Measurements from ENCODE around the gene INVS. TPM values are rescaled to one million over a fixed set of nuclear protein-coding genes. Genes with fewer than 3 reads are reported as not detected.
"Not testable (repeated sequence)": the region's sequence is repeated elsewhere in the genome, so short reads cannot be mapped to it uniquely, and the experiment has no call there.

INVS gene
- total and polyA plus RNA-seq, 2 donors: 5.0 to 11.7 TPM

DNA sequence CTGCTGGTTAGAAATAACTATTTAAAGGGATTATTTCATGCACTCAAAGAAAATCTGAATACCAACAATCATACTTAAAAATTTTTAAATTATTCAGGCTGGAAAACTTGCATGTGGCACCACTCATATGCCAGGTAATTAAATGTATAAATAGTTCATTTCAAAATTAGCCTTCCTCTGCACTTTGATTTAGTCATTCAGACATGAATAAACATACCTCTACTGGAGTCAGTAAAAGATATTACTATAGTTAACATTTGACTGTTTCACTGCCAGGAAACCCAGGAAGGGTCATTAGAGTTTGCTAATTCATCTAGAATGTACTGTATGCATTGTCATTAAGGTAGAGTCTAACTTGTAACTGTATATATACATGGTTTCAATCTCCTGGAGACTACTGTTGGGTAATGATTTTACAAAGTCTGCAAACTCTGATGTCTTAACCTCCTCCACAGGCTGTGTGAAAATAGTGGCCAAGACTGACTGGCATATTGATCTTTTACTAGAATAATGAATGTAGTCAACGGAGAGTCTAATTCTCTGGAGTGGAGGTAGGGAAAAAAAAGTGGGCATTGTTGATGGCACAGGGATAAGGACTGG, 210.0 kb downstream of the INVS start:
- Histone ChIP-seq H3K27ac (ENCODE audit: low read depth in 1 of 2, low read length in 1 of 2) (no peak overlapping the region), H3K9me3 (ENCODE audit: control insufficient read depth in 2 of 2, insufficient read depth in 1 of 2, low read length in 1 of 2) (no peaks in the 10 kb centered on the region), H3K4me1 (ENCODE audit: control insufficient read depth in 2 of 2, insufficient read depth in 2 of 2, low read length in 2 of 2) (no peaks in the 10 kb centered on the region), H3K36me3 (ENCODE audit: control insufficient read depth in 2 of 2, insufficient read depth in 2 of 2, low read length in 1 of 2) (peaks cover 23 to 61% of the 10 kb centered on the region in 2 donors), H3K4me3 (ENCODE audit: low read length in 2 of 2) (no peak overlapping the region), H3K27me3 (ENCODE audit: control insufficient read depth in 2 of 2, insufficient read depth in 1 of 2, low read length in 1 of 2) (no peaks in the 10 kb centered on the region)
- DNase-seq (ENCODE audit: low read depth in 6 of 9, low spot score in 9 of 9): no peak
- 96% methylated on average over 1 of the region's 1 CpG for WGBS

DNA sequence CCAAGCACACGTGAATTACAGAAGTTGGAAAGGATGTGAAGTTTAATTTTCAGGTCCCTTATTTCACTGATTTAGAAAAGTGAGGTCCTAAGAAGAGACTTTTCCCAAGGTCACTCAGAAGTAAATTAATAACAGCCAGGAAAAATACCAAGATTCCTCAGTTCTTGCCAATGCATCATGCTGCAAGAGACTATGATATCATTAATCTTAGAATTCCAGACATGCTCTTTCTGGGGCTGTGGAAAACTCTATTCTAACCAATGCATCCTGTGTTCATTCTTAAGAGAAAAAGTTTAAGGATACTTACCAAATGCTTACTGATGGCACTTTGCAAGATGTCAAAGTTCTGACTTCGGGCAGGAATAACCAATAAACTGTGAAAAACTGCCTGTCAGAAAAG, 210.9 kb downstream of the INVS start:
- Histone ChIP-seq H3K4me1 (ENCODE audit: control insufficient read depth in 2 of 2, insufficient read depth in 2 of 2, low read length in 2 of 2) (no peaks in the 10 kb centered on the region), H3K27me3 (ENCODE audit: control insufficient read depth in 2 of 2, insufficient read depth in 1 of 2, low read length in 1 of 2) (no peaks in the 10 kb centered on the region), H3K4me3 (ENCODE audit: low read length in 2 of 2) (no peak overlapping the region), H3K9me3 (ENCODE audit: control insufficient read depth in 2 of 2, insufficient read depth in 1 of 2, low read length in 1 of 2) (no peaks in the 10 kb centered on the region), H3K36me3 (ENCODE audit: control insufficient read depth in 2 of 2, insufficient read depth in 2 of 2, low read length in 1 of 2) (peaks cover 20 to 52% of the 10 kb centered on the region in 2 donors), H3K27ac (ENCODE audit: low read depth in 1 of 2, low read length in 1 of 2) (no peak overlapping the region)
- WGBS: 96% methylated on average over 2 of the region's 2 CpGs
- DNase-seq (ENCODE audit: low read depth in 6 of 9, low spot score in 9 of 9): no peak

DNA sequence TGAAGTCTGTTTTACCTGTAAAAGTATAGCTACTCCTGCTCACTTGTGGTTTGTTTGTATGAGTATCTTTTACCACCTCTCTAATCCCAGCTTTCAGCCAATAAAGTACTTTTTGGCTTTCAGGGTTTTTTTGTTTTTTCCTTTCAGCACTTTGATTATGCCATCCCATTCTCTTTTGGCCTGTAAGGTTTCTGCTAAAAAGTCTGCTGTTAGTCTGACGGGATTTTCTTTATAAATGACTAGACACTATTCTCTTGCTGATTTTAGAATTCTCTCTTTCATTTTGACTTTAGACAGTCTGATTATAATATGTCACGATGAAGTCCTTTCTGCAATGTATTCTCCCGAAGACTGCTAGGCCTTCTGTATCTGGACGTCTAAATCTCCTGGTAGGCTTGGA, 216.5 kb downstream of the INVS start:
- Histone ChIP-seq H3K27ac (ENCODE audit: low read depth in 1 of 2, low read length in 1 of 2) (no peak overlapping the region), H3K4me3 (ENCODE audit: low read length in 2 of 2) (no peak overlapping the region), H3K4me1 (ENCODE audit: control insufficient read depth in 2 of 2, insufficient read depth in 2 of 2, low read length in 2 of 2) (no peaks in the 10 kb centered on the region), H3K36me3 (ENCODE audit: control insufficient read depth in 2 of 2, insufficient read depth in 2 of 2, low read length in 1 of 2) (peaks cover 22 to 52% of the 10 kb centered on the region in 2 donors), H3K27me3 (ENCODE audit: control insufficient read depth in 2 of 2, insufficient read depth in 1 of 2, low read length in 1 of 2) (no peaks in the 10 kb centered on the region), H3K9me3 (ENCODE audit: control insufficient read depth in 2 of 2, insufficient read depth in 1 of 2, low read length in 1 of 2) (no peaks in the 10 kb centered on the region)
- 97% methylated on average over 4 of the region's 4 CpGs for WGBS
- DNase-seq (ENCODE audit: low read depth in 6 of 9, low spot score in 9 of 9): no peak

DNA sequence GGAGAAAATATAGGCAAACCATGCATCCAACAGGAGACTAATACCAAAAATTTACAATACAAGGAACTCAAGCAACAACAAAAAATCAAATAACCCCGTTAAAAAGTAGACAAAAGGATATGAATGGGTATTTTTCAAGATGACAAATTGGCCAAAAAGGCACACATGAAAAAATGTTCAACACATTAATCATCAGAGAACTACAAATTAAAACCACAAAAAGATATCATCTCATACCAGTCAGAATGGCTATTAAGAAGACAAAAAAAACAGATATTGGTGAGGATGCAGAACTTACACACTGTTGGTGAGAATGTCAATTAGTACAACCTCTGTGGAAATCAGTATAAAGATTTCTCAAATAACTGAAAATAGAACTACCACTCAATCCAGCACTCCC, 218.7 kb downstream of the INVS start:
- no peaks in the 10 kb centered on the region for H3K4me1 ChIP-seq (ENCODE audit: control insufficient read depth in 2 of 2, insufficient read depth in 2 of 2, low read length in 2 of 2)
- no peaks in the 10 kb centered on the region for H3K27me3 ChIP-seq (ENCODE audit: control insufficient read depth in 2 of 2, insufficient read depth in 1 of 2, low read length in 1 of 2)
- peaks cover 15 to 54% of the 10 kb centered on the region in 2 donors for H3K36me3 ChIP-seq (ENCODE audit: control insufficient read depth in 2 of 2, insufficient read depth in 2 of 2, low read length in 1 of 2)
- no peak for DNase-seq (ENCODE audit: low read depth in 6 of 9, low spot score in 9 of 9)
- no peak overlapping the region for H3K4me3 ChIP-seq (ENCODE audit: low read length in 2 of 2)
- 62% methylated on average over 1 of the region's 1 CpG for WGBS
- H3K27ac ChIP-seq (ENCODE audit: low read depth in 1 of 2, low read length in 1 of 2): no peak overlapping the region
- H3K9me3 ChIP-seq (ENCODE audit: control insufficient read depth in 2 of 2, insufficient read depth in 1 of 2, low read length in 1 of 2): no peaks in the 10 kb centered on the region

DNA sequence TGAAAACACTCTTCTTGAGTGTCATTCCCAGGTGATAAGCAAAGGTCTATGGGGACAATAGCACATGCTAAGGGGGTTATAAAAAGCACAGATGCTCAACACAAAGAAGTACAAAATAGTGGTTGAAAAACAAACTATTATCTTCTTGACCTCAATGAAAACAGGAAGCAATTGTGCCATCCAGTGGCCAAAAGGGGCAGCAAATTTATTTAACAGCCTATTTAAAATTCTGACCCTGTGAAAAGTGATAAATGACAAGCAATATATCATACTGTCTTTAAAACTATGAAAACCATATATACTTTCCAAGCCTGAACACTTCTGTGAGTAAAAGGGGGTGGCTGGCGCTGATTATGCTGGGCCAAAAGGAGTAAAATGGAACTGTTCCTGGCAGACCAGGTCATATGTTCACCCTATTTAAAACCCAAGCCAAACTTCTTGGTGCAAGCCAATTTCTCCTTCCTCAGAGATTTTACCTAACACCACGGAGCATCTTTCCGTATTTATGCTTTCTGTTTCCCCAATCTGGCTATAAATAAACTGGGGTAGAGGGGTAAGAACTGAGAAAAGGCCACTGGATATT, 224.0 kb downstream of the INVS start:
- 92% methylated on average over 3 of the region's 3 CpGs for WGBS
- Histone ChIP-seq H3K36me3 (ENCODE audit: control insufficient read depth in 2 of 2, insufficient read depth in 2 of 2, low read length in 1 of 2) (peaks cover 3 to 48% of the 10 kb centered on the region in 2 donors), H3K9me3 (ENCODE audit: control insufficient read depth in 2 of 2, insufficient read depth in 1 of 2, low read length in 1 of 2) (no peaks in the 10 kb centered on the region), H3K4me3 (ENCODE audit: low read length in 2 of 2) (no peak overlapping the region), H3K27me3 (ENCODE audit: control insufficient read depth in 2 of 2, insufficient read depth in 1 of 2, low read length in 1 of 2) (no peaks in the 10 kb centered on the region), H3K27ac (ENCODE audit: low read depth in 1 of 2, low read length in 1 of 2) (no peak overlapping the region), H3K4me1 (ENCODE audit: control insufficient read depth in 2 of 2, insufficient read depth in 2 of 2, low read length in 2 of 2) (no peaks in the 10 kb centered on the region)
- DNase-seq (ENCODE audit: low read depth in 6 of 9, low spot score in 9 of 9): peak in 2 of 9 donors; percentile 6 to 32

DNA sequence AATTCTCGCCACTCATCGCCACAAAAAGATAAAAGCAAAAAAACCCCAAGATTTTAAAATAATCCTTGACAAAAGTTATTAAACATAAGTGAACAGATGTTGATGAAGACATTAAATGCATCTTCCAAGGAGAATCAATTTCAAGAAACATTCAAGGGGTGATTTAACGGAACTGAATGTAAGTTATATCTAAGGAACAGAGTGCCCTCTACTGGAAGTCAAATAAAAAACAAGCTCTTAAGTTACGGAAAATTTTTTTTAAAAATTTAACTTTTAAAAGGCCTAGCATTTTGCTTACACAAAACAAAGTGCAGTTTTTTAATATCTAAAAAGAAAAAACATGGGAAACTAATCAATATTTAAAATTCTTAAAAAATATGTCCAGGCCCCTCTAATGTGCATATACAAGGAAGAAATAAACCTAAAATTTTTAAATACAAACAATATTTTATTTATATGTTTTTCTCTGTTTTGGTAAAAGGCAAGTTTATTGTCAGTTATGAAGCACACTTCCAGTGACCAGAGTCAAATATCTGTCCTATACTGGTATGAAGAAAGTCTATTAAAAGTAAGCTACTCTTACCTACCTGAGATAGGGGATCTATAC, 225.7 kb downstream of the INVS start:
- Histone ChIP-seq H3K9me3 (ENCODE audit: control insufficient read depth in 2 of 2, insufficient read depth in 1 of 2, low read length in 1 of 2) (no peaks in the 10 kb centered on the region), H3K36me3 (ENCODE audit: control insufficient read depth in 2 of 2, insufficient read depth in 2 of 2, low read length in 1 of 2) (peaks cover 3 to 47% of the 10 kb centered on the region in 2 donors), H3K27ac (ENCODE audit: low read depth in 1 of 2, low read length in 1 of 2) (no peak overlapping the region), H3K4me3 (ENCODE audit: low read length in 2 of 2) (no peak overlapping the region), H3K4me1 (ENCODE audit: control insufficient read depth in 2 of 2, insufficient read depth in 2 of 2, low read length in 2 of 2) (no peaks in the 10 kb centered on the region), H3K27me3 (ENCODE audit: control insufficient read depth in 2 of 2, insufficient read depth in 1 of 2, low read length in 1 of 2) (no peaks in the 10 kb centered on the region)
- DNase-seq (ENCODE audit: low read depth in 6 of 9, low spot score in 9 of 9): peak in 1 of 9 donors; percentile 40
- WGBS: 89% methylated on average over 4 of the region's 4 CpGs

DNA sequence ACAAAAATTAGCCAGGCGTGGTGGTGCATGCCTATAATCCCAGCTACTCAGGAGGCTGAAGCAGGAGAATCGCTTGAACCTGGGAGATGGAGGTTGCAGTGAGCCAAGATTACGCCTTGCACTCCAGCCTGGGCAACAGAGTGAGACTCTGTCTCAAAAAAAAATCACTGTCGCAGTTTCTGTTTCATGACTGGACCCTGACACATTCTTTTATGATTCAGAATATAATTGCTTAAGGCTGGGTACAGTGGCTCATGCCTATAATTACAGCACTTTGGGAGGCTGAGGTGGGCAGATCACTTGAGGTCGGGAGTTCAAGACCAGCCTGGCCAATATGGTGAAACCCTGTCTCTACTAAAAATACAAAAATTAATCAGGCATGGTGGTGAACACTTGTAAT, 239.7 kb downstream of the INVS start:
- H3K9me3 ChIP-seq (ENCODE audit: control insufficient read depth in 2 of 2, insufficient read depth in 1 of 2, low read length in 1 of 2); H3K27me3 ChIP-seq (ENCODE audit: control insufficient read depth in 2 of 2, insufficient read depth in 1 of 2, low read length in 1 of 2); DNase-seq (ENCODE audit: low read depth in 6 of 9, low spot score in 9 of 9); H3K4me3 ChIP-seq (ENCODE audit: low read length in 2 of 2); H3K27ac ChIP-seq (ENCODE audit: low read depth in 1 of 2, low read length in 1 of 2); H3K4me1 ChIP-seq (ENCODE audit: control insufficient read depth in 2 of 2, insufficient read depth in 2 of 2, low read length in 2 of 2): not testable (repeated sequence)
- 98% methylated on average over 5 of the region's 5 CpGs for WGBS
- peaks cover 17 to 25% of the 10 kb centered on the region in 2 donors for H3K36me3 ChIP-seq (ENCODE audit: control insufficient read depth in 2 of 2, insufficient read depth in 2 of 2, low read length in 1 of 2)

DNA sequence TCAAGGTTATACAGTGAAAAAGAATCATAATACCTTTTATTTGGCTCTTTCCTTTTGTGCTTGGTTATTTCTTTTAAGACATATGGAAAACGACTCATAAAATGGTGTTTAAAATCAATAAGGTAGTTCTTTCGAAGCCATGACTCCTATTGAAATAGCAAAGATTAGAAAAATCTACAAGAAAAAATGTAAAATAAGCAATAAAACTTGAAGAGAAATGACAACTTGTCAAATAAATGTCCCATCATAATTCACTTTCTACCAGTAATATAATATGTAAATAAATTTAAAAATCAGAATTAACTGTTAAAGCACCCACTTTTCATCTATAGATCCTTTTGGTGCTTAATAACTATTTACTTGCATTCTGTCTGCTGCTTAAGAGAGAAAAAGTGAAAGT, 241.2 kb downstream of the INVS start:
- Histone ChIP-seq H3K27ac (ENCODE audit: low read depth in 1 of 2, low read length in 1 of 2) (no peak overlapping the region), H3K4me3 (ENCODE audit: low read length in 2 of 2) (no peak overlapping the region), H3K27me3 (ENCODE audit: control insufficient read depth in 2 of 2, insufficient read depth in 1 of 2, low read length in 1 of 2) (no peaks in the 10 kb centered on the region), H3K4me1 (ENCODE audit: control insufficient read depth in 2 of 2, insufficient read depth in 2 of 2, low read length in 2 of 2) (no peaks in the 10 kb centered on the region), H3K9me3 (ENCODE audit: control insufficient read depth in 2 of 2, insufficient read depth in 1 of 2, low read length in 1 of 2) (no peaks in the 10 kb centered on the region), H3K36me3 (ENCODE audit: control insufficient read depth in 2 of 2, insufficient read depth in 2 of 2, low read length in 1 of 2) (peaks cover 10 to 23% of the 10 kb centered on the region in 2 donors)
- WGBS: 99% methylated on average over 2 of the region's 2 CpGs
- no peak for DNase-seq (ENCODE audit: low read depth in 6 of 9, low spot score in 9 of 9)

DNA sequence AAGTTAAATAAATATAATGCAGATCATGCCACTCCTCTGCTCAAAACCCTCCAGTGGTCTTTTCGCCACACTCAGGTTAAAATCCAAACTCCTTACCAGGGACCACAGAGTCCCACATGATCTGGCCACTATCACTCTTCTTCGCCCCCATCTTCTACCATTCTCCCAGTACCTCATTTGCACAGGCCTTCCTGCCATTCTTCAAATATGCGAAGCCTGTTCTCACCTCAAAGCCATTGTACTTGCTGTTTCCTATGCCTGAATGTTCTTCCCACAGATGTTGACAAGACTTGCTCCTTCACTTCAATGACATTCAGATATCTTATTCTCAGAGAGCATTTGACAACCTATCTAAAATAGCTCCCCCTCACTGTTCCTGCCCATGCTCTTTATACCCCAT, 242.8 kb downstream of the INVS start:
- WGBS: 98% methylated on average over 3 of the region's 3 CpGs
- no peak overlapping the region for H3K4me3 ChIP-seq (ENCODE audit: low read length in 2 of 2)
- peaks cover 2 to 3% of the 10 kb centered on the region in 2 donors for H3K4me1 ChIP-seq (ENCODE audit: control insufficient read depth in 2 of 2, insufficient read depth in 2 of 2, low read length in 2 of 2)
- no peaks in the 10 kb centered on the region for H3K27me3 ChIP-seq (ENCODE audit: control insufficient read depth in 2 of 2, insufficient read depth in 1 of 2, low read length in 1 of 2)
- H3K9me3 ChIP-seq (ENCODE audit: control insufficient read depth in 2 of 2, insufficient read depth in 1 of 2, low read length in 1 of 2): no peaks in the 10 kb centered on the region
- peaks cover 4 to 25% of the 10 kb centered on the region in 2 donors for H3K36me3 ChIP-seq (ENCODE audit: control insufficient read depth in 2 of 2, insufficient read depth in 2 of 2, low read length in 1 of 2)
- no peak overlapping the region for H3K27ac ChIP-seq (ENCODE audit: low read depth in 1 of 2, low read length in 1 of 2)
- DNase-seq (ENCODE audit: low read depth in 6 of 9, low spot score in 9 of 9): no peak
